HepG2 (cell line): ENCODE data around the gene GDPD4. TPM values are rescaled to one million over a fixed set of nuclear protein-coding genes. Genes with fewer than 3 reads are reported as not detected.

Experiments
- ATAC-seq: fragments of 200-7000 bp; cut with Tn5 transposase; 3 replicates; pipeline ENCODE4 v1.9.1; 2020; ENCODE audit warnings: mild to moderate bottlenecking, moderate library complexity
- BruUV-seq: library from RNA; stranded (reverse); fragments of 400-500 nt; replicated peaks from 2 replicates; lab custom pipeline; 2021; lab: Mats Ljungman, UMichigan
- CTCF ChIA-PET: fragments of 300-600 bp; formaldehyde crosslinking; extraction: SDS; loops from one replicate; lab custom pipeline; 2021; ENCODE audit warnings: low total read pairs, inconsistent platforms, low intra/inter-chr PET ratio; lab: Yijun Ruan, JAX
- POLR2A ChIA-PET: fragments of 350-600 bp; sonication (Branson Sonifier 250); formaldehyde crosslinking; loops from one replicate; lab custom pipeline; 2020; ENCODE audit warnings: antibody characterized with exemption, inconsistent platforms; lab: Yijun Ruan, JAX
- DNase-seq: peaks from one replicate; pipeline ENCODE4 v3.0.0-alpha.2; 2015; ENCODE audit warnings: low spot score
- FAIRE-seq: peaks from 3 replicates; lab custom pipeline; 2011; peaks lifted over from hg19 to GRCh38; lab: Jason Lieb, UNC
- H2AFZ ChIP-seq: one replicate; pipeline ENCODE4 v1.6.1; 2011; ENCODE audit warnings: low read length, inconsistent platforms
- H3K27ac ChIP-seq: fragments of 300-600 bp; 3 replicates; pipeline ENCODE4 v1.8.0; 2011; ENCODE audit warnings: mixed run types, mild to moderate bottlenecking, mixed read lengths, low read length, inconsistent platforms; ENCODE audit not compliant: insufficient read depth; ENCODE audit errors: extremely low read length
- H3K27me3 ChIP-seq, 2 experiments: fragments of 200-600 bp in 1 of 2; 2 replicates in 1 of 2; 3 replicates in 1 of 2; pipeline versions ENCODE4 v1.6.0 to v1.8.0; 2011; ENCODE audit warnings: low read length in 2 of 2, mild to moderate bottlenecking in 2 of 2, moderate library complexity in 2 of 2, inconsistent platforms in 1 of 2; ENCODE audit not compliant: insufficient read depth in 2 of 2, control insufficient read depth in 1 of 2
- H3K36me3 ChIP-seq, 2 experiments: fragments of 200-600 bp in 1 of 2; replicated peaks in 1 of 2; 2 replicates in 1 of 2; 3 replicates in 1 of 2; pipeline versions ENCODE4 v1.5.1 to v1.8.0; 2011; ENCODE audit warnings: low read length in 2 of 2, inconsistent platforms in 1 of 2; ENCODE audit not compliant: insufficient read depth in 2 of 2, control insufficient read depth in 1 of 2
- H3K4me1 ChIP-seq: 2 replicates; pipeline ENCODE4 v1.5.1; 2012; ENCODE audit warnings: low read length, inconsistent platforms; ENCODE audit not compliant: insufficient read depth
- H3K4me2 ChIP-seq: 2 replicates; pipeline ENCODE4 v1.6.0; 2011; ENCODE audit warnings: low read depth, low read length, inconsistent platforms
- H3K4me3 ChIP-seq, 3 experiments: fragments of 200-600 bp in 1 of 3; sonication (generic), shearing (Covaris generic) in 1 of 3; replicated peaks in 1 of 3; 2 replicates each; pipeline ENCODE4 v1.5.1; 2011 to 2016; ENCODE audit warnings: low read length in 3 of 3, inconsistent platforms in 2 of 3, low read depth in 2 of 3, mild to moderate bottlenecking in 2 of 3, control low read depth in 1 of 3, mixed read lengths in 1 of 3; ENCODE audit not compliant: insufficient read depth in 1 of 3
- H3K79me2 ChIP-seq: one replicate; pipeline ENCODE4 v1.6.1; 2011; ENCODE audit warnings: low read length, inconsistent platforms; ENCODE audit not compliant: insufficient read depth
- H3K9ac ChIP-seq: 2 replicates; pipeline ENCODE4 v1.6.0; 2011; ENCODE audit warnings: mild to moderate bottlenecking, low read depth, low read length, inconsistent platforms; ENCODE audit not compliant: insufficient read depth
- H3K9me3 ChIP-seq: 2 replicates; pipeline ENCODE4 v1.5.1; 2012; ENCODE audit warnings: mild to moderate bottlenecking, low read length
- H4K20me1 ChIP-seq: 2 replicates; pipeline ENCODE4 v1.6.0; 2011; ENCODE audit warnings: inconsistent platforms, mild to moderate bottlenecking, low read length, moderate library complexity; ENCODE audit not compliant: insufficient read depth
- CENPT ChIP-seq: sonication (generic); formaldehyde crosslinking; IDR thresholded peaks from 2 replicates; pipeline ENCODE4 v1.8.0; 2022; ENCODE audit warnings: low read depth, mild to moderate bottlenecking, moderate library complexity, missing genetic modification reagents
- CREBL2 ChIP-seq: sonication (generic); formaldehyde crosslinking; IDR thresholded peaks from 2 replicates; pipeline ENCODE4 v1.8.1; 2023; ENCODE audit warnings: missing genetic modification reagents, mild to moderate bottlenecking, borderline replicate concordance
- NAIF1 ChIP-seq: sonication (generic); formaldehyde crosslinking; IDR thresholded peaks from 2 replicates; pipeline ENCODE4 v1.5.0; 2020; ENCODE audit warnings: mild to moderate bottlenecking, missing genetic modification reagents, borderline replicate concordance
- NR3C1 ChIP-seq: sonication (generic); formaldehyde crosslinking; IDR thresholded peaks from 2 replicates; pipeline ENCODE4 v1.4.0; 2020; ENCODE audit warnings: missing genetic modification reagents
- PRDM4 ChIP-seq: sonication (generic); formaldehyde crosslinking; IDR thresholded peaks from 2 replicates; pipeline ENCODE4 v1.9.0; 2021; ENCODE audit warnings: missing genetic modification reagents, borderline replicate concordance
- SRSF9 ChIP-seq: fragments of 200-400 bp; formaldehyde crosslinking; IDR thresholded peaks from 2 replicates; pipeline ENCODE4 v1.6.1; 2018; ENCODE audit warnings: borderline replicate concordance, mild to moderate bottlenecking, low read depth, low read length; ENCODE audit not compliant: insufficient read depth, poor library complexity, severe bottlenecking
- ZBTB4 ChIP-seq: sonication (generic); formaldehyde crosslinking; IDR thresholded peaks from 2 replicates; pipeline ENCODE4 v1.4.0; 2020; ENCODE audit warnings: missing genetic modification reagents, mild to moderate bottlenecking, borderline replicate concordance
- ZNF577 ChIP-seq: sonication (generic); formaldehyde crosslinking; IDR thresholded peaks from 2 replicates; pipeline ENCODE4 v1.4.0; 2020; ENCODE audit warnings: mild to moderate bottlenecking, low read depth, missing genetic modification reagents, borderline replicate concordance
- ZNF605 ChIP-seq: sonication (generic); formaldehyde crosslinking; IDR thresholded peaks from 2 replicates; pipeline ENCODE4 v1.8.0; 2022; ENCODE audit warnings: mild to moderate bottlenecking, missing genetic modification reagents
- WGBS: methylation state at CpG from one replicate; pipeline ENCODE4 v1.1.6; 2017; ENCODE audit warnings: low lambda C conversion rate; 5-methylcytosine and 5-hydroxymethylcytosine counted together
- in situ Hi-C: cut with HindIII; loops from 2 replicates; pipeline ENCODE4 v1.10.0; 2017; ENCODE audit warnings: low pct_unique_long_range_greater_than_20kb; ENCODE audit not compliant: extremely low pct_ligation_motif_present
- intact Hi-C: fragments of 100-400 bp; cut with micrococcal nuclease; formaldehyde crosslinking; loops from one replicate; pipeline ENCODE4 v1.10.0; 2022; ENCODE audit not compliant: unreplicated experiment
- polyA plus RNA-seq, 8 experiments: library from polyadenylated mRNA; depleted of rRNA in 3 of 8; stranded (reverse) in 7 of 8; unstranded in 1 of 8; fragments of >200 nt; fragmentation: Illumina TruSeq in 4 of 8; extraction: Trizol in 4 of 8; gene quantifications; 2 replicates each; pipeline versions ENCODE4 v1.2.1 to v1.2.3, GENCODE V29; 2011 to 2016; ENCODE audit warnings: low read depth in 4 of 8, missing spikeins in 1 of 8, mixed read lengths in 1 of 8; ENCODE audit not compliant: insufficient read depth in 1 of 8
- total RNA-seq, 5 experiments: library from RNA; depleted of rRNA; stranded (reverse); fragments of >200 nt; fragmentation: Illumina TruSeq; extraction: Trizol; gene quantifications; 2 replicates each; pipeline ENCODE4 v1.2.3, GENCODE V29; 2016; ENCODE audit warnings: low read depth in 1 of 5
- TF ChIP-seq, protein P1 (sequence below), 2 experiments: sonication (generic) in 1 of 2; formaldehyde crosslinking in 1 of 2; IDR thresholded peaks; 2 replicates each; pipeline versions ENCODE4 v1.4.0 to v1.6.1; 2018 to 2020; ENCODE audit warnings: missing genetic modification reagents in 2 of 2, borderline replicate concordance in 1 of 2, low read depth in 1 of 2, mild to moderate bottlenecking in 1 of 2, missing biosample characterization in 1 of 2
- TF ChIP-seq, protein P2 (sequence below): sonication (generic); formaldehyde crosslinking; IDR thresholded peaks from 2 replicates; pipeline ENCODE4 v1.5.0; 2020; ENCODE audit warnings: missing genetic modification reagents

Gene GDPD4
- total and polyA plus RNA-seq, 2 of the 13 experiments (the other 11 are each of a cell fraction or from before 2014, with no cell fraction given), result not detected

DNA sequence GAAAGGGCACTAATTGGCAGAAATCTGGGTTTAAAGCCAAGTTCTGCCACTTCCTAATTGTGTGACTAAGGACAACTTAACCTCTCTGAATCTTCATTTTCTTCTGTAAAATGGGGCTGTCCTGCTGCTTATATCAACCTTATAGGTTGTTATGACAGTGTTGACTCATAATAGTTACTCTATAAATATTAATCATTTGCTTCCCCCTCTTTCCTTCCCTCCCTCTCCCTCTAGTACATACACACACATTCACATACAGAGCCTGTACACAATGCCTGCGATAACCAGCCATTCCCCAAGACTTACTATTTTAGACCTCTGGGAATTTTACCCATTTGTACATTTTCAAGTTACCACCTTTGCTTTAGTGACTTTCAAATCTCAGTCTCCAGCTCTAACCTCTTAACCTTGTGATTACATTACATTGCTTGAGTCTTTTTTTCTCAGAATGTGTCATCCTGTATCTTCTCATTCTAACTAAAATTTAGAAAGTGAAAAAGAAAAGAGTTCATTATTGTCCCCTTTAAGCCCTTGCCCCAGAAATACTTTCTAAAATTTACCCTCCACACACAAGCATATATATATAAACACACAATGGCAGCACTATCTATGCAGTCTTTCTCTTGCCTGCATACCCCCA is 31.9 kb downstream of the GDPD4 start (continued):
- TF ChIP-seq NAIF1 (CRISPR knock-in tag) (no peak), ZNF577 (CRISPR knock-in tag) (no peak), CENPT (CRISPR knock-in tag) (no peak), NR3C1 (CRISPR knock-in tag) (no peak)

DNA sequence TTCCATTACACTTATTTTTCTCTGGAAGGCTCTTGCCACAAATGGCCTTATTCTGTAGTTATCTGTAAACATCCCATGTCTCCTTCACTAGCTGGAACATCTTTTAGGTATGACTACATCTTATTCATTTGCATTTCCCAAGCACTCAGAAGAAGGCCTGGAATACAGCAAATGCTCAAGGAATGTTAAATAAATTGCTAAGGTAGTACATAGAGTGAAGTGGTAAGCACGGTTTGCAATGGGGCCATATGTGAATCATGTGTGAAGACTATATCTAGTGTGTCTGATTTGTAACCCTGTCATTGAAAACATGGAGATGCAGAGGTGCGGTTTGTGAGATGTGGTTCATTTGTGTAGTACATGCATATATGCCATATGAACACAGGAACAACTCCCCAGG is 33.5 kb downstream of the GDPD4 start:
- H3K79me2 ChIP-seq, result no peaks in the 10 kb centered on the region
- H3K36me3 ChIP-seq, result no peaks in the 10 kb centered on the region
- in situ Hi-C loops, result no loop called here
- H3K27me3 ChIP-seq, result no peaks in the 10 kb centered on the region
- no peaks in the 10 kb centered on the region for H3K4me1 ChIP-seq
- no peak overlapping the region for H3K9ac ChIP-seq
- ChIA-PET POLR2A (no interaction called here), CTCF (no interaction called here)
- intact Hi-C loops, result no loop called here
- no peak overlapping the region for H2AFZ ChIP-seq
- no peak for ATAC-seq
- no peak overlapping the region for H3K4me2 ChIP-seq
- H3K4me3 ChIP-seq, result no peak overlapping the region
- no peak overlapping the region for H3K27ac ChIP-seq
- H4K20me1 ChIP-seq, result no peaks in the 10 kb centered on the region
- WGBS, result 4% methylated on average over 1 of the region's 2 CpGs
- BruUV-seq, result no TSS peak
- no peak for FAIRE-seq
- DNase-seq, result no peak
- H3K9me3 ChIP-seq, result no peaks in the 10 kb centered on the region
- TF ChIP-seq ZNF605 (CRISPR knock-in tag) (no peak), ZBTB4 (CRISPR knock-in tag) (no peak), PRDM4 (CRISPR knock-in tag) (no peak), SRSF9 (no peak), CREBL2 (CRISPR knock-in tag) (no peak)
- TF ChIP-seq, protein P1, sequence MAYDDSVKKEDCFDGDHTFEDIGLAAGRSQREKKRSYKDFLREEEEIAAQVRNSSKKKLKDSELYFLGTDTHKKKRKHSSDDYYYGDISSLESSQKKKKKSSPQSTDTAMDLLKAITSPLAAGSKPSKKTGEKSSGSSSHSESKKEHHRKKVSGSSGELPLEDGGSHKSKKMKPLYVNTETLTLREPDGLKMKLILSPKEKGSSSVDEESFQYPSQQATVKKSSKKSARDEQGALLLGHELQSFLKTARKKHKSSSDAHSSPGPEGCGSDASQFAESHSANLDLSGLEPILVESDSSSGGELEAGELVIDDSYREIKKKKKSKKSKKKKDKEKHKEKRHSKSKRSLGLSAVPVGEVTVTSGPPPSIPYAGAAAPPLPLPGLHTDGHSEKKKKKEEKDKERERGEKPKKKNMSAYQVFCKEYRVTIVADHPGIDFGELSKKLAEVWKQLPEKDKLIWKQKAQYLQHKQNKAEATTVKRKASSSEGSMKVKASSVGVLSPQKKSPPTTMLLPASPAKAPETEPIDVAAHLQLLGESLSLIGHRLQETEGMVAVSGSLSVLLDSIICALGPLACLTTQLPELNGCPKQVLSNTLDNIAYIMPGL (CRISPR knock-in tag; IDR thresholded peaks at IDR 0.05; ENCODE audit: borderline replicate concordance in 1 of 2, low read depth in 1 of 2), result no peak
- TF ChIP-seq, protein P2, sequence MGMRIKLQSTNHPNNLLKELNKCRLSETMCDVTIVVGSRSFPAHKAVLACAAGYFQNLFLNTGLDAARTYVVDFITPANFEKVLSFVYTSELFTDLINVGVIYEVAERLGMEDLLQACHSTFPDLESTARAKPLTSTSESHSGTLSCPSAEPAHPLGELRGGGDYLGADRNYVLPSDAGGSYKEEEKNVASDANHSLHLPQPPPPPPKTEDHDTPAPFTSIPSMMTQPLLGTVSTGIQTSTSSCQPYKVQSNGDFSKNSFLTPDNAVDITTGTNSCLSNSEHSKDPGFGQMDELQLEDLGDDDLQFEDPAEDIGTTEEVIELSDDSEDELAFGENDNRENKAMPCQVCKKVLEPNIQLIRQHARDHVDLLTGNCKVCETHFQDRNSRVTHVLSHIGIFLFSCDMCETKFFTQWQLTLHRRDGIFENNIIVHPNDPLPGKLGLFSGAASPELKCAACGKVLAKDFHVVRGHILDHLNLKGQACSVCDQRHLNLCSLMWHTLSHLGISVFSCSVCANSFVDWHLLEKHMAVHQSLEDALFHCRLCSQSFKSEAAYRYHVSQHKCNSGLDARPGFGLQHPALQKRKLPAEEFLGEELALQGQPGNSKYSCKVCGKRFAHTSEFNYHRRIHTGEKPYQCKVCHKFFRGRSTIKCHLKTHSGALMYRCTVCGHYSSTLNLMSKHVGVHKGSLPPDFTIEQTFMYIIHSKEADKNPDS (CRISPR knock-in tag), result no peak
